SK-N-SH (cell line): ENCODE data around the gene NSL1. TPM values are rescaled to one million over a fixed set of nuclear protein-coding genes. Genes with fewer than 3 reads are reported as not detected.

Source experiments
- CTCF ChIA-PET: fragments of 300-600, 350-600 bp; formaldehyde crosslinking; extraction: SDS; loops from one replicate; lab custom pipeline; 2021; lab: Yijun Ruan, JAX
- POLR2A ChIA-PET: fragments of 350-600 bp; sonication (Branson Sonifier 250); formaldehyde crosslinking; extraction: SDS; loops from one replicate; lab custom pipeline; 2020; ENCODE audit warnings: antibody characterized with exemption, inconsistent platforms; lab: Yijun Ruan, JAX
- DNase-seq: peaks from one replicate; pipeline ENCODE4 v3.0.0; 2012
- H2AFZ ChIP-seq: fragments of 200-600 bp; sonication (generic); 2 replicates; pipeline ENCODE4 v1.8.1; 2016; ENCODE audit warnings: antibody characterized with exemption, mild to moderate bottlenecking, low read depth
- H3F3A ChIP-seq: fragments of 200-600 bp; sonication (generic); replicated peaks from 2 replicates; pipeline ENCODE3; 2016; ENCODE audit warnings: antibody characterized with exemption, mild to moderate bottlenecking; ENCODE audit not compliant: insufficient read depth
- H3K27ac ChIP-seq, 2 experiments: fragments of 200-500 bp in 1 of 2; fragments of 200-600 bp in 1 of 2; sonication (Bioruptor generic) in 1 of 2; sonication (generic), shearing (Covaris generic) in 1 of 2; 2 replicates each; pipeline versions ENCODE4 v1.5.1 to v1.6.1; 2014 to 2016; ENCODE audit warnings: low read depth in 2 of 2, inconsistent platforms in 1 of 2, low read length in 1 of 2, mild to moderate bottlenecking in 1 of 2, mixed read lengths in 1 of 2
- H3K27me3 ChIP-seq: fragments of 200-600 bp; sonication (generic), shearing (Covaris generic); 2 replicates; pipeline ENCODE4 v1.6.1; 2016; ENCODE audit warnings: mixed run types; ENCODE audit not compliant: insufficient read depth
- H3K36me3 ChIP-seq, 2 experiments: fragments of 200-500 bp in 1 of 2; fragments of 200-600 bp in 1 of 2; sonication (Bioruptor generic) in 1 of 2; sonication (generic) in 1 of 2; replicated peaks in 1 of 2; 2 replicates each; pipeline versions ENCODE3 to v1.5.1; 2014 to 2016; ENCODE audit warnings: low read length in 1 of 2, mild to moderate bottlenecking in 1 of 2; ENCODE audit not compliant: insufficient read depth in 2 of 2, control insufficient read depth in 1 of 2
- H3K4me1 ChIP-seq, 2 experiments: fragments of 200-500 bp in 1 of 2; fragments of 200-600 bp in 1 of 2; sonication (Bioruptor generic) in 1 of 2; sonication (generic), shearing (Covaris generic) in 1 of 2; 2 replicates each; pipeline versions ENCODE4 v1.5.1 to v1.6.1; 2014 to 2016; ENCODE audit warnings: low read depth in 1 of 2, low read length in 1 of 2, mixed run types in 1 of 2; ENCODE audit not compliant: insufficient read depth in 2 of 2, control insufficient read depth in 1 of 2
- H3K4me2 ChIP-seq: fragments of 200-600 bp; sonication (generic), shearing (Covaris generic); 2 replicates; pipeline ENCODE4 v1.6.1; 2017; ENCODE audit warnings: mixed run types
- H3K4me3 ChIP-seq, 2 experiments: fragments of 200-500 bp in 1 of 2; fragments of 200-600 bp in 1 of 2; sonication (Bioruptor generic) in 1 of 2; sonication (generic), shearing (Covaris generic) in 1 of 2; 2 replicates each; pipeline versions ENCODE4 v1.5.1 to v1.8.1; 2014 to 2016; ENCODE audit warnings: low read depth in 2 of 2, inconsistent platforms in 1 of 2, low read length in 1 of 2, mild to moderate bottlenecking in 1 of 2, mixed read lengths in 1 of 2, moderate library complexity in 1 of 2
- H3K79me2 ChIP-seq: fragments of 200-600 bp; sonication (generic); 2 replicates; pipeline ENCODE4 v1.8.1; 2017; ENCODE audit warnings: mild to moderate bottlenecking; ENCODE audit not compliant: insufficient read depth
- H3K9ac ChIP-seq: fragments of 200-600 bp; sonication (generic); 2 replicates; pipeline ENCODE4 v1.6.1; 2017; ENCODE audit warnings: mixed run types
- H3K9me2 ChIP-seq: fragments of 200-600 bp; sonication (generic); 2 replicates; pipeline ENCODE4 v1.6.1; 2017; ENCODE audit warnings: mixed run types
- H3K9me3 ChIP-seq: fragments of 200-600 bp; sonication (generic); 2 replicates; pipeline ENCODE4 v1.6.1; 2017; ENCODE audit warnings: mixed run types, mild to moderate bottlenecking, moderate library complexity
- H4K20me1 ChIP-seq: fragments of 200-600 bp; sonication (generic); 2 replicates; pipeline ENCODE4 v1.6.1; 2017; ENCODE audit warnings: mild to moderate bottlenecking, mixed run types; ENCODE audit not compliant: insufficient read depth
- CTCF ChIP-seq: fragments of 200-600 bp; sonication (generic); IDR thresholded peaks from 2 replicates; pipeline ENCODE4 v1.6.1; 2017; ENCODE audit warnings: antibody characterized with exemption, mild to moderate bottlenecking, moderate library complexity
- EZH2phosphoT487 ChIP-seq: fragments of 200-600 bp; sonication (generic); IDR thresholded peaks from 2 replicates; pipeline ENCODE4 v1.6.1; 2017; ENCODE audit warnings: low read depth, mixed run types, mild to moderate bottlenecking, antibody characterized with exemption, moderate library complexity, borderline replicate concordance
- FOXM1 ChIP-seq: IDR thresholded peaks from 2 replicates; pipeline ENCODE4 v1.4.0; 2012; ENCODE audit warnings: low read depth, mild to moderate bottlenecking
- NFIC ChIP-seq: IDR thresholded peaks from 2 replicates; pipeline ENCODE4 v1.4.0; 2012; ENCODE audit warnings: borderline replicate concordance
- RAD21 ChIP-seq: IDR thresholded peaks from 2 replicates; pipeline ENCODE4 v1.6.1; 2012; ENCODE audit warnings: mild to moderate bottlenecking, low read length
- RXRA ChIP-seq: IDR thresholded peaks from 2 replicates; pipeline ENCODE4 v1.4.0; 2012; ENCODE audit warnings: low read depth, mild to moderate bottlenecking, borderline replicate concordance
- SIN3A ChIP-seq: IDR thresholded peaks from 2 replicates; pipeline ENCODE4 v1.6.1; 2012; ENCODE audit warnings: low read depth, mild to moderate bottlenecking, low read length, moderate library complexity, borderline replicate concordance
- YY1 ChIP-seq: IDR thresholded peaks from 2 replicates; pipeline ENCODE4 v1.4.0; 2012; ENCODE audit warnings: low read depth, mild to moderate bottlenecking
- WGBS: methylation state at CpG from one replicate; pipeline ENCODE4 v1.1.6; 2017; ENCODE audit warnings: low lambda C conversion rate; 5-methylcytosine and 5-hydroxymethylcytosine counted together
- polyA plus RNA-seq, 3 experiments: library from polyadenylated mRNA; depleted of rRNA; stranded (reverse); fragments of >200 nt; gene quantifications; 2 replicates each; pipeline ENCODE4 v1.2.3, GENCODE V29; 2012
- TF ChIP-seq, protein P1 (sequence below): IDR thresholded peaks from 2 replicates; pipeline ENCODE4 v1.6.1; 2012; ENCODE audit warnings: mild to moderate bottlenecking, low read depth, low read length, moderate library complexity
- TF ChIP-seq, protein P2 (sequence below): IDR thresholded peaks from 2 replicates; pipeline ENCODE4 v1.4.0; 2012; ENCODE audit warnings: low read depth, borderline replicate concordance

The NSL1 gene
- polyA plus RNA-seq, 1 of the 3 experiments (the other 2 are of a cell fraction), result 22.5 TPM

DNA sequence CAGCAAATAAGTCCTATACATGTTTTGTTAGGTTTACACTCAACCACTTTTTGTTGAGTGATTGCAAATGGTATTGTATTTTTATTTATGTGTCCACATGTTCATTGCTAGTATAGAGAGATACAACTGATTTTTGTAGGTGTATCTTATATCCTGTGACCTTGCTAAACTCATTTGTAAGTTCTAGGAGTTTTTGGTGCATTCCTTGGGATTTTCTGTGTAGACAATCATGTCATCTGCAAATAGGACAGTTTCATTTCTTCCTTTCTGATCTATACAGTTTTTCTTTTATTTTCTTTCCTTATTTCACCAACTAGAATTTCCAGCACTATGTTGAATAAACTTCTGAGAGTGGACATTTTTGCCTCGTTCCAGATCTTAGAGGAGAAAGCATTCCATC lies 75.4 kb downstream of the NSL1 start:
- TF ChIP-seq YY1 (no peak), RAD21 (no peak), NFIC (no peak), SIN3A (no peak), FOXM1 (no peak), RXRA (no peak), CTCF (no peak), EZH2phosphoT487 (no peak)
- TF ChIP-seq, protein P1, sequence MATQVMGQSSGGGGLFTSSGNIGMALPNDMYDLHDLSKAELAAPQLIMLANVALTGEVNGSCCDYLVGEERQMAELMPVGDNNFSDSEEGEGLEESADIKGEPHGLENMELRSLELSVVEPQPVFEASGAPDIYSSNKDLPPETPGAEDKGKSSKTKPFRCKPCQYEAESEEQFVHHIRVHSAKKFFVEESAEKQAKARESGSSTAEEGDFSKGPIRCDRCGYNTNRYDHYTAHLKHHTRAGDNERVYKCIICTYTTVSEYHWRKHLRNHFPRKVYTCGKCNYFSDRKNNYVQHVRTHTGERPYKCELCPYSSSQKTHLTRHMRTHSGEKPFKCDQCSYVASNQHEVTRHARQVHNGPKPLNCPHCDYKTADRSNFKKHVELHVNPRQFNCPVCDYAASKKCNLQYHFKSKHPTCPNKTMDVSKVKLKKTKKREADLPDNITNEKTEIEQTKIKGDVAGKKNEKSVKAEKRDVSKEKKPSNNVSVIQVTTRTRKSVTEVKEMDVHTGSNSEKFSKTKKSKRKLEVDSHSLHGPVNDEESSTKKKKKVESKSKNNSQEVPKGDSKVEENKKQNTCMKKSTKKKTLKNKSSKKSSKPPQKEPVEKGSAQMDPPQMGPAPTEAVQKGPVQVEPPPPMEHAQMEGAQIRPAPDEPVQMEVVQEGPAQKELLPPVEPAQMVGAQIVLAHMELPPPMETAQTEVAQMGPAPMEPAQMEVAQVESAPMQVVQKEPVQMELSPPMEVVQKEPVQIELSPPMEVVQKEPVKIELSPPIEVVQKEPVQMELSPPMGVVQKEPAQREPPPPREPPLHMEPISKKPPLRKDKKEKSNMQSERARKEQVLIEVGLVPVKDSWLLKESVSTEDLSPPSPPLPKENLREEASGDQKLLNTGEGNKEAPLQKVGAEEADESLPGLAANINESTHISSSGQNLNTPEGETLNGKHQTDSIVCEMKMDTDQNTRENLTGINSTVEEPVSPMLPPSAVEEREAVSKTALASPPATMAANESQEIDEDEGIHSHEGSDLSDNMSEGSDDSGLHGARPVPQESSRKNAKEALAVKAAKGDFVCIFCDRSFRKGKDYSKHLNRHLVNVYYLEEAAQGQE, result no peak
- TF ChIP-seq, protein P2, sequence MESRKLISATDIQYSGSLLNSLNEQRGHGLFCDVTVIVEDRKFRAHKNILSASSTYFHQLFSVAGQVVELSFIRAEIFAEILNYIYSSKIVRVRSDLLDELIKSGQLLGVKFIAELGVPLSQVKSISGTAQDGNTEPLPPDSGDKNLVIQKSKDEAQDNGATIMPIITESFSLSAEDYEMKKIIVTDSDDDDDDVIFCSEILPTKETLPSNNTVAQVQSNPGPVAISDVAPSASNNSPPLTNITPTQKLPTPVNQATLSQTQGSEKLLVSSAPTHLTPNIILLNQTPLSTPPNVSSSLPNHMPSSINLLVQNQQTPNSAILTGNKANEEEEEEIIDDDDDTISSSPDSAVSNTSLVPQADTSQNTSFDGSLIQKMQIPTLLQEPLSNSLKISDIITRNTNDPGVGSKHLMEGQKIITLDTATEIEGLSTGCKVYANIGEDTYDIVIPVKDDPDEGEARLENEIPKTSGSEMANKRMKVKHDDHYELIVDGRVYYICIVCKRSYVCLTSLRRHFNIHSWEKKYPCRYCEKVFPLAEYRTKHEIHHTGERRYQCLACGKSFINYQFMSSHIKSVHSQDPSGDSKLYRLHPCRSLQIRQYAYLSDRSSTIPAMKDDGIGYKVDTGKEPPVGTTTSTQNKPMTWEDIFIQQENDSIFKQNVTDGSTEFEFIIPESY, result no peak
- Histone ChIP-seq H2AFZ (no peak overlapping the region), H3K27ac (no peak overlapping the region), H3K9me3 (no peaks in the 10 kb centered on the region), H3K4me2 (no peak overlapping the region), H3K4me3 (no peak overlapping the region), H3K9me2 (no peaks in the 10 kb centered on the region), H3K79me2 (no peaks in the 10 kb centered on the region), H3K9ac (no peak overlapping the region), H3K4me1 (no peaks in the 10 kb centered on the region; a peak in 1 of 4 replicates), H4K20me1 (no peaks in the 10 kb centered on the region), H3K27me3 (no peaks in the 10 kb centered on the region), H3F3A (peaks cover 3% of the 10 kb centered on the region), H3K36me3 (no peaks in the 10 kb centered on the region)
- ChIA-PET POLR2A (no interaction called here), CTCF (interaction anchor here (0.6 to 3.1 kb wide), 3 partner anchors 12 to 239 kb away, joined by 3 to 11 read pairs (median 5); no protein-coding TSS in a partner anchor)
- 19% methylated on average over 1 of the region's 1 CpG for WGBS
- no peak for DNase-seq
